ENCODE data around the gene FABP3. TPM values are rescaled to one million over a fixed set of nuclear protein-coding genes. Genes with fewer than 3 reads are reported as not detected.

Gene FABP3
- total RNA-seq, 4 donors from 2014 or later, result 2.5 to 12.1 (median 8.6) TPM

DNA sequence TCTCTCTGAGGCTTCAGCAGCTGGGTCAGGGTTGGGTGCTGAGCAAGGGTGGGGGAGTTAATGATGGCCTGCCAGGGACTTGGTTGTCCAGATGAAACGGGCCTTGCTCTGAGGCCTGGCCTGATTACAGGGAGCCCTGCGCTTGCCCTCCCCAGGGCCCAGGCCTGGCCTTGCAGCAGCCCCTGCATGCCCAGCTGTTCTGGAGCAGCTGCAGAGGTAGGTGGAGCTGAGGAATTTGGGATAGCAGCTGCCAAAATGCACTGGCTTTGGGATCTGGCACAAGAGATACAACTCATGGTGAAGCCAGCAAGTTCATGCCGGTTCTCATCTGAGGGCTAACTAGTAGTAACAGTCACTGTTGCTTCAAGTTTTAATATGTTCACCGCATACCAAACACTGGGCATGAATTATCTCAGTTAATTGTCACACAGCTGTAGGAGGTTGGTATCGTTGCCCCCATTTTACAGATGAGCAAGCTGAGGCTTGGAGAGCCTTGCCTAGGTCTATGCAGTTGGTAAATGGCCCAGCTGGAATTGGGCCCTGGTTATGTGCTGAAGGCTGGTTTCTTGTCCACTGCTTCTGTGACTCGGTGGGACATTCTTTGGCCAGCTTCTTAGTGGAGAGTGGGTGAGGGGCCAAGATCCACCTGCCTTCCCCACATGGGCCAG, 32.8 kb upstream of the FABP3 start:
- 54 to 61% methylated on average over 6 of the region's 6 CpGs for WGBS, 2 donors
- DNase-seq (ENCODE audit: low spot score in 2 of 2), result no peak
- intact Hi-C loops (cut with DNase I; ENCODE audit: low total_unique reads), result no loop called here
- no peak for TF ChIP-seq POLR2A (IDR thresholded peaks at IDR 0.05)
- TF ChIP-seq, protein P1, sequence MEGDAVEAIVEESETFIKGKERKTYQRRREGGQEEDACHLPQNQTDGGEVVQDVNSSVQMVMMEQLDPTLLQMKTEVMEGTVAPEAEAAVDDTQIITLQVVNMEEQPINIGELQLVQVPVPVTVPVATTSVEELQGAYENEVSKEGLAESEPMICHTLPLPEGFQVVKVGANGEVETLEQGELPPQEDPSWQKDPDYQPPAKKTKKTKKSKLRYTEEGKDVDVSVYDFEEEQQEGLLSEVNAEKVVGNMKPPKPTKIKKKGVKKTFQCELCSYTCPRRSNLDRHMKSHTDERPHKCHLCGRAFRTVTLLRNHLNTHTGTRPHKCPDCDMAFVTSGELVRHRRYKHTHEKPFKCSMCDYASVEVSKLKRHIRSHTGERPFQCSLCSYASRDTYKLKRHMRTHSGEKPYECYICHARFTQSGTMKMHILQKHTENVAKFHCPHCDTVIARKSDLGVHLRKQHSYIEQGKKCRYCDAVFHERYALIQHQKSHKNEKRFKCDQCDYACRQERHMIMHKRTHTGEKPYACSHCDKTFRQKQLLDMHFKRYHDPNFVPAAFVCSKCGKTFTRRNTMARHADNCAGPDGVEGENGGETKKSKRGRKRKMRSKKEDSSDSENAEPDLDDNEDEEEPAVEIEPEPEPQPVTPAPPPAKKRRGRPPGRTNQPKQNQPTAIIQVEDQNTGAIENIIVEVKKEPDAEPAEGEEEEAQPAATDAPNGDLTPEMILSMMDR (IDR thresholded peaks at IDR 0.05), result no peak
- H3K4me3 ChIP-seq (ENCODE audit: low read depth, poor library complexity, severe bottlenecking), result no peak overlapping the region

DNA sequence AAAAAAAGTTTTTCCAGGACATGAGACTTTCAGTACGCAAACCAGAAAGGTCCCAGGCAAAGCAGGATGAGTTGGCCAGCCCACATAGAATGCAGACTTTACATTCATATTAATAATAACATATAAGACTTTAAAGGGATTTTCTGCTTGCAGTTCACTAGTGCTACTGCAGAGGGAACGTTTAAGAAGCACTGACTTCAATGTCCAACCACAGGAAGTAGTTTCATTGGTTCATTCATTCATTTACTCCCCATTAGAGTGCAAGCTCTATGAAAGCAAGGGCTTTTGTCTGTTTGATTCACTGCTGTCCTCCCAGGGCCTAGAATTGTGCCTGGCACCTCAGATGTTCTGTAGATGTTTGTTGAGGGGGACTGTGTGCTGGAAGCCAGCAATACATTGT, 28.4 kb upstream of the FABP3 start:
- intact Hi-C loops (cut with DNase I; ENCODE audit: low total_unique reads), result no loop called here
- WGBS, 2 donors, result 48 to 63% methylated on average over 2 of the region's 2 CpGs
- DNase-seq (ENCODE audit: low spot score in 2 of 2), result no peak
- no peak overlapping the region for H3K4me3 ChIP-seq (ENCODE audit: low read depth, poor library complexity, severe bottlenecking)
- no peak for TF ChIP-seq POLR2A (IDR thresholded peaks at IDR 0.05)
- TF ChIP-seq, protein P1 (IDR thresholded peaks at IDR 0.05), result no peak

DNA sequence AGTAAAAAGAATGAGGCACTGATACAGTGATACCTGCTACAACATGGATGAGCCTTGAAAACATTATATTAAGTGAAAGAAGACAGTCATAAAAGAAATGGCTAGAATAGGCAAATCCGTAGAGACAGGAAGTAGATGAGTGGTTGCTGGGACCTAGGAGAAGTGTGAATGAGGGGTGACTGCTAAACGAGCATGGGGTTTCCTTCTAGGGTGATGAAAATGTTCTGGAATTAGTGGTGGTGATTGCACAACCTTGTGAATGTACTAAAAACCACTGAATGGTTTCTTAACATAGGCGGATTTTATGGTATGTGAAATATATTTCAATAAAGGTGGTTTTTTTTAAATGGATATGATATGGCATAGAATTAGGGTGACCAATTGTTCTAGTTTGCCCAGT, 27.5 kb upstream of the FABP3 start:
- no peak for TF ChIP-seq POLR2A (IDR thresholded peaks at IDR 0.05)
- TF ChIP-seq, protein P1 (IDR thresholded peaks at IDR 0.05), result no peak
- H3K4me3 ChIP-seq (ENCODE audit: low read depth, poor library complexity, severe bottlenecking), result no peak overlapping the region
- no peak for DNase-seq (ENCODE audit: low spot score in 2 of 2)
- intact Hi-C loops (cut with DNase I; ENCODE audit: low total_unique reads), result no loop called here
- WGBS, 2 donors, result 53 to 54% methylated on average over 3 of the region's 3 CpGs

DNA sequence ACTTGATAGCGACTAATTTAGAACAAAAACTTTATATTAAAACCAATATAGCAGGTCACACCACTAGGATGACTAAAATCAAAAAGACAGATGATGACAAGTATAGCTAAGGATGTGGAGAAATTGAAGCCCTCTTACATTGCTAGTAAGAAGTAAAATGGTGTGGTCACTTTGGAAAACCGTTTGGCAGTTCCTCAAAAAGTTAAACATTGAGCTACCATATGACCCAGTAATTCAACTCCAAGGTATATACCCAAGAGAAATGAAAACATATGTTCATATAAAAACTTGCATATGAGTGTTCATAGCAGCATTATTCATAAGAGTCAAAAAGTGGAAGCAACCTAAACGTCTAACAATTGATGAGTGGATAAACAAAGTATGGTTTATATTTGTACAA, 27.1 kb upstream of the FABP3 start:
- no peak for DNase-seq (ENCODE audit: low spot score in 2 of 2)

DNA sequence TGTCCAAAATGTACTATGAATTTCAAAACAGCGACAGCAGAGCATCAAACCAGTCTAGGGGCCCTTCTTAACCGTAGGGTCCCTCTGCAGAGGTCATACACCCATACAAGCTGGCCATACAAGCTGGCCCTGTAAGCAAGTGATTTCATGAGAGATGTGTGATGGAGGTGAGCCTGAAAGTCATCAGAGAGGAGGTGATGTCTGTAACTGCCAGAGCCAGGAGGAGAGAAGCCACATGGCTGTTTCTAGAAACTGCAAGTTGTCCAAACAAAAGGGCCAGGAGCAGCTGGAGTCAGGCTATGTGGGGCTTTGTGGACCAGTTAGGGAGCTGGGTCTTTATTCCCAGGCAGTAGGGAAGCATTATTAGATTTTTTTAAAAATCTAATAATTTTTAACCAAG, 25.4 kb upstream of the FABP3 start:
- WGBS, 2 donors, result 94 to 95% methylated on average over 2 of the region's 2 CpGs
- no peak overlapping the region for H3K4me3 ChIP-seq (ENCODE audit: low read depth, poor library complexity, severe bottlenecking)
- no peak for DNase-seq (ENCODE audit: low spot score in 2 of 2)
- intact Hi-C loops (cut with DNase I; ENCODE audit: low total_unique reads), result no loop called here
- TF ChIP-seq, protein P1 (IDR thresholded peaks at IDR 0.05), result no peak
- TF ChIP-seq POLR2A (IDR thresholded peaks at IDR 0.05), result no peak

More for the DNA sequence above, 27.1 kb upstream of the FABP3 start:
- intact Hi-C loops (cut with DNase I; ENCODE audit: low total_unique reads), result no loop called here
- WGBS, 2 donors, result 52 to 56% methylated on average over 3 of the region's 3 CpGs
- TF ChIP-seq POLR2A (IDR thresholded peaks at IDR 0.05), result no peak
- TF ChIP-seq, protein P1 (IDR thresholded peaks at IDR 0.05), result no peak
- no peak overlapping the region for H3K4me3 ChIP-seq (ENCODE audit: low read depth, poor library complexity, severe bottlenecking)

All from lower leg skin (tissue), 4 donors.